ENCODE data around the gene COMT. TPM values are rescaled to one million over a fixed set of nuclear protein-coding genes. Genes with fewer than 3 reads are reported as not detected.
"Not testable (repeated sequence)": the region's sequence is repeated elsewhere in the genome, so short reads cannot be mapped to it uniquely, and the experiment has no call there.

The COMT gene
- total RNA-seq, 1 experiment from 2014 or later = 30.8 TPM

GRCh38 chr22:19935123-19935718 is 6.4 kb upstream of the COMT start:
- ATAC-seq; H3K27me3 Mint-ChIP-seq (ENCODE audit: low read depth); H3K4me3 Mint-ChIP-seq; H3K4me1 Mint-ChIP-seq; POLR2A ChIA-PET; H3K27ac Mint-ChIP-seq; DNase-seq (ENCODE audit: low spot score): not testable (repeated sequence)
- Mint-ChIP-seq H3K9me3 (peaks cover 28% of the 10 kb centered on the region), H3K36me3 (peaks cover 28% of the 10 kb centered on the region)
- CTCF ChIA-PET = interaction anchor here (0.6 kb wide), 1 partner anchor 241 kb away, joined by 3 read pairs; no protein-coding TSS in a partner anchor

GRCh38 chr22:19936513-19936912 is 5.1 kb upstream of the COMT start:
- Mint-ChIP-seq H3K4me3 (no peak overlapping the region), H3K4me1 (peaks cover 4% of the 10 kb centered on the region; the same call in 1 of the 2 replicates), H3K9me3 (peaks cover 28% of the 10 kb centered on the region), H3K27ac (no peak overlapping the region), H3K27me3 (ENCODE audit: low read depth) (peaks cover 7% of the 10 kb centered on the region), H3K36me3 (peaks cover 28% of the 10 kb centered on the region)
- TF ChIP-seq AFF4 (CRISPR knock-in tag; IDR thresholded peaks at IDR 0.05; ENCODE audit: borderline replicate concordance) (no peak), NFATC4 (CRISPR knock-in tag; IDR thresholded peaks at IDR 0.05) (no peak), FOXP4 (CRISPR knock-in tag; IDR thresholded peaks at IDR 0.05) (no peak), JAZF1 (CRISPR knock-in tag; IDR thresholded peaks at IDR 0.05) (no peak), NFYB (CRISPR knock-in tag; conservative IDR thresholded peaks at IDR 0.05; ENCODE audit: low read depth) (no peak), CTCF (IDR thresholded peaks at IDR 0.05) (no peak), ZMAT4 (CRISPR knock-in tag; IDR thresholded peaks at IDR 0.05) (no peak), ZBTB21 (CRISPR knock-in tag; IDR thresholded peaks at IDR 0.05; ENCODE audit: borderline replicate concordance) (no peak), ZNF281 (CRISPR knock-in tag; IDR thresholded peaks at IDR 0.05) (no peak), ZBTB43 (CRISPR knock-in tag; IDR thresholded peaks at IDR 0.05) (no peak), GTF2I (CRISPR knock-in tag; conservative IDR thresholded peaks at IDR 0.05) (no peak), NFE2L1 (CRISPR knock-in tag; IDR thresholded peaks at IDR 0.05) (no peak), EMX1 (CRISPR knock-in tag; IDR thresholded peaks at IDR 0.05) (no peak), HMGXB4 (CRISPR knock-in tag; IDR thresholded peaks at IDR 0.05) (no peak), ZNF416 (CRISPR knock-in tag; IDR thresholded peaks at IDR 0.05) (no peak), CDX4 (CRISPR knock-in tag; IDR thresholded peaks at IDR 0.05; ENCODE audit: borderline replicate concordance) (no peak), GABPB1 (CRISPR knock-in tag; IDR thresholded peaks at IDR 0.05) (no peak), ZNF138 (CRISPR knock-in tag; conservative IDR thresholded peaks at IDR 0.05) (no peak)
- ChIA-PET POLR2A (no interaction called here), CTCF (interaction anchor here (0.9 to 1.3 kb wide), 2 partner anchors 15 to 17 kb away, joined by 3 to 7 read pairs; no protein-coding TSS in a partner anchor)
- ATAC-seq (no peak), DNase-seq (ENCODE audit: low spot score) (no peak)

Measured in WTC11 (cell line).